HL-60 (cell line): ENCODE results near the gene ZCCHC24.

Experiments used
- DNase-seq, 2 experiments: peaks; one replicate each; pipeline ENCODE4 v3.0.0-alpha.2; 2010 to 2020; ENCODE audit warnings: low read depth in 1 of 2, low spot score in 1 of 2
- H3K27ac ChIP-seq: fragments of 250-450 bp; sonication (Bioruptor Pico); replicated peaks from 2 replicates; pipeline ENCODE4 v1.5.1; 2020; ENCODE audit warnings: mild to moderate bottlenecking, moderate library complexity
- H3K27me3 ChIP-seq: fragments of 250-450 bp; sonication (Bioruptor Pico); 2 replicates; pipeline ENCODE4 v1.5.1; 2021; ENCODE audit warnings: mild to moderate bottlenecking, moderate library complexity; ENCODE audit not compliant: insufficient read depth, poor library complexity, severe bottlenecking
- H3K4me3 ChIP-seq: replicated peaks from 2 replicates; pipeline ENCODE4 v1.5.1; 2011; ENCODE audit warnings: mild to moderate bottlenecking, control low read depth, low read length; ENCODE audit not compliant: insufficient read depth
- CTCF ChIP-seq: IDR thresholded peaks from one replicate; pipeline ENCODE4 v1.5.1; 2011; ENCODE audit warnings: low read length, control low read depth, inconsistent platforms; ENCODE audit not compliant: insufficient read depth
- GABPA ChIP-seq: IDR thresholded peaks from 2 replicates; pipeline ENCODE4 v1.6.1; 2012; ENCODE audit warnings: low read depth
- POLR2AphosphoS5 ChIP-seq: IDR thresholded peaks from 2 replicates; pipeline ENCODE4 v1.6.1; 2012; ENCODE audit warnings: low read depth
- REST ChIP-seq: IDR thresholded peaks from 2 replicates; pipeline ENCODE4 v1.6.1; 2012; ENCODE audit warnings: low read depth; ENCODE audit not compliant: insufficient replicate concordance
- SPI1 ChIP-seq: IDR thresholded peaks from 2 replicates; pipeline ENCODE4 v1.6.1; 2012; ENCODE audit warnings: low read depth, mild to moderate bottlenecking, borderline replicate concordance

Gene ZCCHC24

GRCh38 chr10:79438021-79438698 lies 7.3 kb downstream of the ZCCHC24 start:
- no peak overlapping the region for H3K27ac ChIP-seq
- DNase-seq: no peak
- TF ChIP-seq SPI1 (no peak), CTCF (no peak)
- H3K4me3 ChIP-seq: no peak overlapping the region
- no peaks in the 10 kb centered on the region for H3K27me3 ChIP-seq

GRCh38 chr10:79437111-79437814 lies 8.2 kb downstream of the ZCCHC24 start:
- DNase-seq: no peak
- Histone ChIP-seq H3K4me3 (no peak overlapping the region), H3K27ac (no peak overlapping the region), H3K27me3 (no peaks in the 10 kb centered on the region)
- no peak for TF ChIP-seq GABPA
- TF ChIP-seq POLR2AphosphoS5: no peak

GRCh38 chr10:79436850-79437103 lies 8.6 kb downstream of the ZCCHC24 start:
- DNase-seq: no peak
- no peak for TF ChIP-seq REST
- no peak for TF ChIP-seq SPI1
- no peak for TF ChIP-seq CTCF
- TF ChIP-seq GABPA: no peak
- TF ChIP-seq POLR2AphosphoS5: no peak
- Histone ChIP-seq H3K27me3 (no peaks in the 10 kb centered on the region), H3K27ac (no peak overlapping the region), H3K4me3 (no peak overlapping the region)

GRCh38 chr10:79436066-79436849 lies 9.2 kb downstream of the ZCCHC24 start:
- no peak for TF ChIP-seq SPI1
- no peak for TF ChIP-seq POLR2AphosphoS5
- TF ChIP-seq CTCF: no peak
- TF ChIP-seq GABPA: no peak
- Histone ChIP-seq H3K27ac (no peak overlapping the region), H3K4me3 (no peak overlapping the region), H3K27me3 (no peaks in the 10 kb centered on the region)
- DNase-seq: no peak
